Activated naive CD8-positive, alpha-beta T cell (primary cell): ENCODE results near the gene PTP4A2.
A peak's percentile ranks its signal among the peaks of the same experiment; 100 is the strongest.
"Not testable (repeated sequence)": the region's sequence is repeated elsewhere in the genome, so short reads cannot be mapped to it uniquely, and the experiment has no call there.

ENCODE experiments used
- H3K27ac Mint-ChIP-seq: one replicate; pipeline ENCODE4 v1.8.0; 2021; ENCODE audit warnings: mixed read lengths
- H3K27me3 Mint-ChIP-seq: one replicate; pipeline ENCODE4 v1.8.0; 2021; ENCODE audit warnings: mixed read lengths
- H3K36me3 Mint-ChIP-seq: one replicate; pipeline ENCODE4 v1.8.0; 2021; ENCODE audit warnings: mixed read lengths
- H3K4me1 Mint-ChIP-seq: one replicate; pipeline ENCODE4 v1.8.0; 2021; ENCODE audit warnings: low read depth, mixed read lengths
- H3K4me3 Mint-ChIP-seq: one replicate; pipeline ENCODE4 v1.8.0; 2021; ENCODE audit warnings: mild to moderate bottlenecking, mixed read lengths
- H3K9me3 Mint-ChIP-seq: one replicate; pipeline ENCODE4 v1.8.0; 2021; ENCODE audit warnings: low read depth, mixed read lengths

PTP4A2 gene

DNA sequence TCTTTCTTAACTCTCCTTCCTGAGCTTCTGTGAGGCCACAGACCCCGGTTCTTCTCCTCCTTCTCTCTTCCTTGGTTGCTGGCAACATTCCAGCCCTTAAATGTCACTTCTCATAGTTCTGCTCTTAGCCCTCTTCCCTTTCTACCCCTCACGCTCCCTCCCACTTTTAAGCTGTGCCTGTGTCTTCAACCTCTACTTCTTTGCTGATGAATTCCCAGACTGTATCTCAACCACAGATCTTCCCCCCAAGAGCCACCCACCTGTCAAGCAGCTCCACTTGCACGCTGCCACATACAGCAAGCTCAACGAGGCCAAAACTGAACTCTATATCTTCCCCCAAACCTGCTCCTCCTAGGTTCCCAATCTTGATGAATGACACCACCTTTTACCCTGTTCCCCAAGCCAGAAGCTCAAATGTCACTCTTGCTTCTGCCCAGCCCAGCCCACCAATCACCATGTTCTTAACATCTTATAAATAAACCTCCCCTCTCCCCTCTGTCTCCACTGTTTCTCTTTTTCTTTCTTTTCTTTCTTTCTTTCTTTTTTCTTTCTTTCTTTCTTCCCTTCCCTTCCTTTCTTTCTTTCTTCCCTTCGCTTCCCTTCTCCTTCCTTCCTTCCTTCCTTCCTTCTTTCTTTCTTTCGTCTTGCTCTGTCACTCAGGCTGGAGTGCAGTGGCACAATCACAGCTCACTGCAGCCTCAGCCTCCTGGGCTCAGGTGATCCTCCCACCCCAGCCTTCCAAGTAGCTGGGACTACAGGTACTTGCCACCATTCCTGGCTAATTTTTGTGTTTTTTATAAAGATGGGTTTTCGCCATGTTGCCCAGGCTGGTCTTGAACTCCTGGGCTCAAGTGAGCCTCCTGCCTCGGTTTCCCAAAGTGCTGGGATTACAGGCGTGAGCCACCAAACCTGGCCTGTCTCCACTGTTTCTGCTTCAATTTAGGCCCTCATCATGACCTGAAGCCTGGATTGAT is 19.8 kb upstream of the PTP4A2 start:
- peak overlapping the region; percentile 90 for H3K27ac Mint-ChIP-seq
- peak overlapping the region; percentile 70 for H3K4me3 Mint-ChIP-seq
- H3K4me1 Mint-ChIP-seq: peaks cover 64% of the 10 kb centered on the region
- no peaks in the 10 kb centered on the region for H3K36me3 Mint-ChIP-seq
- H3K27me3 Mint-ChIP-seq: no peaks in the 10 kb centered on the region
- no peaks in the 10 kb centered on the region for H3K9me3 Mint-ChIP-seq

GRCh38 chr1:31955917-31956736 is 18.0 kb upstream of the PTP4A2 start:
- peak overlapping the region; percentile 61 for H3K4me3 Mint-ChIP-seq
- peak overlapping the region; percentile 86 for H3K27ac Mint-ChIP-seq
- H3K27me3 Mint-ChIP-seq: no peaks in the 10 kb centered on the region
- H3K4me1 Mint-ChIP-seq: peaks cover 61% of the 10 kb centered on the region
- no peaks in the 10 kb centered on the region for H3K9me3 Mint-ChIP-seq
- no peaks in the 10 kb centered on the region for H3K36me3 Mint-ChIP-seq

GRCh38 chr1:31954607-31955283 is 16.6 kb upstream of the PTP4A2 start:
- no peaks in the 10 kb centered on the region for H3K36me3 Mint-ChIP-seq
- no peaks in the 10 kb centered on the region for H3K9me3 Mint-ChIP-seq
- peak overlapping the region; percentile 70 for H3K27ac Mint-ChIP-seq
- no peak overlapping the region for H3K4me3 Mint-ChIP-seq
- H3K27me3 Mint-ChIP-seq: no peaks in the 10 kb centered on the region
- H3K4me1 Mint-ChIP-seq: peaks cover 58% of the 10 kb centered on the region

DNA sequence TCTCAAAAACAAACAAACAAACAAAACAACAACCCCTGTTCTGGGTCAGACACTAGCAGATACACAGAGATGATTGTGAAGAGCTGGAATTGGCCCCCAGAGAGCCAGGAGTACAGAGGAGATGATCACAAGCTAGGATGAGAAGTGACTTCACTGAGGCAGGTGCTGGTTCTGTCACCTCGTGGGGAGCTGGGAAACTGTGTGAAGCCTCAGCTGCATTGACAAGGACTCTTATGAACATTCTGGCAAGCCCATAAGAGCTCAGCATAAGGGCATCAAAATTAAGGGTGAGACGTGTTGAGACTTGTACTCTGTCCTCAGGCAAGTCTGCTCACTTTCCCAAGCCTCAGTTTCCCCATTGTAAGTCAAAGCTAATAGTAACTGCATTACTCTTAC is 14.7 kb upstream of the PTP4A2 start:
- no peak overlapping the region for H3K27ac Mint-ChIP-seq

GRCh38 chr1:31951276-31951675 is 13.1 kb upstream of the PTP4A2 start:
- no peaks in the 10 kb centered on the region for H3K9me3 Mint-ChIP-seq
- H3K4me1 Mint-ChIP-seq: peaks cover 36% of the 10 kb centered on the region
- no peaks in the 10 kb centered on the region for H3K27me3 Mint-ChIP-seq

More for the DNA sequence above, 14.7 kb upstream of the PTP4A2 start:
- no peaks in the 10 kb centered on the region for H3K36me3 Mint-ChIP-seq
- H3K27me3 Mint-ChIP-seq: no peaks in the 10 kb centered on the region
- no peaks in the 10 kb centered on the region for H3K9me3 Mint-ChIP-seq
- H3K4me3 Mint-ChIP-seq: no peak overlapping the region
- peaks cover 46% of the 10 kb centered on the region for H3K4me1 Mint-ChIP-seq

GRCh38 chr1:31949862-31950261 is 11.7 kb upstream of the PTP4A2 start:
- Mint-ChIP-seq H3K4me1 (peaks cover 33% of the 10 kb centered on the region), H3K27me3 (no peaks in the 10 kb centered on the region), H3K4me3 (no peak overlapping the region), H3K9me3 (no peaks in the 10 kb centered on the region), H3K36me3 (no peaks in the 10 kb centered on the region), H3K27ac (no peak overlapping the region)

More at GRCh38 chr1:31951276-31951675, 13.1 kb upstream of the PTP4A2 start:
- no peak overlapping the region for H3K27ac Mint-ChIP-seq
- H3K4me3 Mint-ChIP-seq: no peak overlapping the region
- H3K36me3 Mint-ChIP-seq: no peaks in the 10 kb centered on the region

DNA sequence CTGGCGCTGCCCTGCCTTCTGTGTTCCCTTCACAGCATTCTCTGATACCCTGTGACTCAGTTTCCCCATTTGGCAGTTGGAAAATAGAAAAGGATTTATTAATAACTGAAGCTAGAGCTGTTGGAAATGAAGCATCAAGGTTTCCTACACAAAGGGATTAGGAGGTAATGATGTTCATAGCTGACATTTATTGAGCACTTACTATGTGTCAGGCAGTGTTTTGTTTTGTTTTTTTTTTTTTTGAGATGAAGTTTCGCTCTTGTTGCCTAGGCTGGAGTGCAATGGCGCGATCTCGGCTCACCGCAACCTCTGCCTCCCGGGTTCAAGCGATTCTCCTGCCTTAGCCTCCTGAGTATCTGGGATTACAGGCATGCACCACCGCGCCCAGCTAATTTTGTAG is 7.5 kb upstream of the PTP4A2 start:
- not testable (repeated sequence) for H3K9me3 Mint-ChIP-seq, H3K27ac Mint-ChIP-seq, H3K27me3 Mint-ChIP-seq, H3K36me3 Mint-ChIP-seq
- H3K4me1 Mint-ChIP-seq: peaks cover 41% of the 10 kb centered on the region
- peak overlapping the region; percentile 42 for H3K4me3 Mint-ChIP-seq

DNA sequence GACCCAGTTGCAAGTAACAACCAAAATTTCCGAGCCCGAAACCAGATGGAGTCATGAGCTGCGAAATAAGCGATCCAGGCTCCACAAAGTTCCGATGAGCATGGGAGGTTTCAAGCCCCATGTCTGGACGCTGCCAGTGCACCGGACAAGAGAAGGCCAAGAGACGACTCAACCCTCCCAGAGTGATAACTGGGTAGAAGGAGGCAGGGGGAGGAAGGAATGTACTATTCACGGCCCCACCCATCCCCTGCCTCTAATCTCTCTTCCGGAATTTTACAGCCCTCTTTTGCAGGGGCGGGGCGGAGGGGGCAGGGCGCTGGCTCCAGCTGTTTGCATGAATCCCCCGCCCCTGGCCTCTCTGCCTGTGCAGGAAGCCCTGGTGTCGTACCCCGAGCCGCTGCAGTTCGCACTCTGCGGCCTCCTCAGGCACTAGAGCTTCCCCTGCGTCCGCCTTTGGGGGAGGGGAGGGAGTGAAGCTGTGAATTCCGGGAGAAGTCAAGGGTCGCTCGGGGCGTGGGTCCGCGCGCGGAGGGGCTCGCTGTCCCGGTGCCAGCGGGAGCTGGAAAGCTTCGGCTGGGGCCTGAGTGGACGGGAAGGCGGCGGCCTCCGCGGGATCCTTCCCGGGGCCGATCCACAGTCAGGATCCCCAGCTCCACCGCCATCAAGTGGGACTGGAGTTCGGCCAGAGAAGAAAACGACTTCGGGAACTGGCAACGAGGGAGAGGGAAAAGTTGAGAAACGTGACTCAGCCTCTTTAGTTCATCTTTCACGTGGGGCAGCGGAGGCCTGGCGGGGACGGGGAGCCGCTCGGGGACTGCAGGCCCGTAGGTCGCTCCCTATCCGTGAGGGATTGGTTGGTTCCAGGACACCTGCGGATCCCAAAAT is 6.3 kb upstream of the PTP4A2 start:
- Mint-ChIP-seq H3K27ac (peak overlapping the region; percentile 87), H3K4me1 (peaks cover 51% of the 10 kb centered on the region), H3K36me3 (no peaks in the 10 kb centered on the region), H3K27me3 (no peaks in the 10 kb centered on the region), H3K9me3 (no peaks in the 10 kb centered on the region), H3K4me3 (peak overlapping the region; percentile 65)

DNA sequence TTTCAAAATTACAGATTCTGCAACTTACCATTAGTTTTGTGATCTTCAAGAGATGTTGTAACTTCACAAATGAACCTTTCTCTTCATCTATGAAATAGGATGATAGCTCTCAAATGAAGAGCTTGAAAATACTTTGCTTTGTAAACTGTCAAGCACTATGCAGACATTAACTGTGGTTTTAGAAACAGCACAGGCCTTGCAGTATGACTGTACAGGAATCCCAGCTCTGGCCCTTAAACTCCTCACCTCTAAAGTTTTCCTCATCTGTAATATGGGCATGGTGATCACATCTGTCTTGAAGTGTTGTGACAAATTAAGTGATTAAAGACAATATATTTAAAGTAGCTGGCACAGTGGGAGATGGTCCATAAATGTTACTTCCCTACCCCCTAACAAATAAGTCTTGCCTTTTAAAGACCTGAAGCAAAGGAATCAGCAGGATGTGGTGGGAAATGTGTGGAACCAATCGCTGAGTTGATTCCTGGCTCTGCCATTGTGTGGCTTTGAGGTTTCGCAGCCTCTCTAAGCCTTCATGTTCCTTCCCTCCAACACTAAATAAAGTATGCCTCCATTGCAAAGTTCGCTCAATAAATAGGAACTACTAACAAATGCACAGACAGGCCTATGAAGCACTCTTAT is 5.5 kb upstream of the PTP4A2 start:
- peaks cover 59% of the 10 kb centered on the region for H3K4me1 Mint-ChIP-seq

GRCh38 chr1:31942061-31942460 is 3.9 kb upstream of the PTP4A2 start:
- Mint-ChIP-seq H3K27ac (peak overlapping the region; percentile 88), H3K4me1 (peaks cover 61% of the 10 kb centered on the region)
- H3K27me3 Mint-ChIP-seq, H3K36me3 Mint-ChIP-seq, H3K9me3 Mint-ChIP-seq, H3K4me3 Mint-ChIP-seq: not testable (repeated sequence)

More for the DNA sequence above, 5.5 kb upstream of the PTP4A2 start:
- Mint-ChIP-seq H3K27ac (peak overlapping the region; percentile 87), H3K27me3 (no peaks in the 10 kb centered on the region), H3K4me3 (peak overlapping the region; percentile 65), H3K9me3 (no peaks in the 10 kb centered on the region), H3K36me3 (no peaks in the 10 kb centered on the region)

DNA sequence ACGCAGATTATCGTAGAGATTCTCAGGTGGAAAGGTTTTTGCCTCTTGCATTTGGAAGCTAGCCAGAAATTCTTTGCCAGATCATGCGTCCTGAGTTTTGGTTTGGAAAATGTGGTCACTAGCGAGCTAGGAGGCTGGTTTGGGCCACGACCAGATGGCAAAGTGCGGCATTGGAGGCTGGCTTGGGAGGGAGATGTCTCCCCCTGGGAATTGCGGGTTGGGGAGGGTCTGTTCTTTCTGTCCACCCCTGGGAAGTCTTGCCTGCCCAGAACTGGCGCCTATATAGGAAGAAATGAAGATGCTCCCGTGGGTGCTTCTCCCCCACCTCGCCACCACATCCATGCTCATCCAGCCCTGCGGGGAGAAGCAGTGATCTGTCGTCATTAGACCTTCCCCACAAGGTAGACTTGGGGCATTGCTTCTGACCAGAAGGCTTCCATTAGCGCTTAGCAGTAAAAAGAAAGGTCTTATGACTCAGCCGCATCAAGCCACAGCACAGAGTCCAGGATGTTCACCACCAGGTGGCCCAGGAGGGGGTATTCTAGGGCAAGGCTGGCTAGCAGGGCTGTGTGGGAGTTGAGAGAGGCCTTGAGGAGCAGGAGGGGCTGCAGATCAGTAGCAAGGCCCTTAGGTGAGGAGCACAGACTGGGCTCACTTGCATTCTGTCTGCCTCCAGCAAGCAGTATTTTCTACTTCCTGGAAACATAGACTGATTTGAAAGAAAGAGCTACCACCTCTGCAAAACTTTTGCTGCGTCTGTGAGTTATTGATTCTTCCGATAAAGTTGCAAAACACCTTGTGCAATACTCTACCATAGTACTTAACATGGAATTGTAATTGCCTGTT is 1.5 kb upstream of the PTP4A2 start:
- H3K36me3 Mint-ChIP-seq: peaks cover 6% of the 10 kb centered on the region
- no peaks in the 10 kb centered on the region for H3K27me3 Mint-ChIP-seq
- H3K27ac Mint-ChIP-seq: peak overlapping the region; percentile 96
- peak overlapping the region; percentile 81 for H3K4me3 Mint-ChIP-seq
- H3K4me1 Mint-ChIP-seq: peaks cover 70% of the 10 kb centered on the region
- H3K9me3 Mint-ChIP-seq: no peaks in the 10 kb centered on the region

GRCh38 chr1:31937300-31938183 is 626 bp downstream of the PTP4A2 start:
- Mint-ChIP-seq H3K9me3 (no peaks in the 10 kb centered on the region), H3K4me1 (peaks cover 72% of the 10 kb centered on the region), H3K27ac (peak overlapping the region; percentile 92), H3K27me3 (no peaks in the 10 kb centered on the region), H3K36me3 (peaks cover 6% of the 10 kb centered on the region), H3K4me3 (peak overlapping the region; percentile 100)
